MM.1S (cell line): ENCODE measurements around the gene NSFL1C.

Experiments
- DNase-seq: peaks from one replicate; pipeline ENCODE4 v3.0.0-alpha.2; 2015
- H2AFZ ChIP-seq: fragments of 300-600 bp; sonication (generic); 2 replicates; pipeline ENCODE4 v1.6.0; 2016; ENCODE audit warnings: antibody characterized with exemption, low read length
- H3F3A ChIP-seq: fragments of 300-600 bp; sonication (generic); 2 replicates; pipeline ENCODE4 v1.6.1; 2016; ENCODE audit warnings: mild to moderate bottlenecking, antibody characterized with exemption, low read length, moderate library complexity, mixed read lengths; ENCODE audit not compliant: insufficient read depth
- H3K27ac ChIP-seq: fragments of 300-600 bp; sonication (generic); 2 replicates; pipeline ENCODE4 v1.5.1; 2016; ENCODE audit warnings: mild to moderate bottlenecking, low read length
- H3K27me3 ChIP-seq: fragments of 300-600 bp; sonication (generic); replicated peaks from 2 replicates; pipeline ENCODE4 v1.6.0; 2016; ENCODE audit warnings: low read length; ENCODE audit not compliant: insufficient read depth
- H3K36me3 ChIP-seq: fragments of 300-600 bp; sonication (generic); replicated peaks from 2 replicates; pipeline ENCODE4 v1.6.1; 2016; ENCODE audit warnings: mild to moderate bottlenecking, low read length, mixed read lengths; ENCODE audit not compliant: insufficient read depth
- H3K4me1 ChIP-seq: fragments of 300-600 bp; sonication (generic); 2 replicates; pipeline ENCODE4 v1.6.1; 2016; ENCODE audit warnings: low read length, mixed read lengths
- H3K4me2 ChIP-seq: fragments of 300-600 bp; sonication (generic); 2 replicates; pipeline ENCODE4 v1.6.0; 2016; ENCODE audit warnings: low read depth, low read length
- H3K4me3 ChIP-seq: fragments of 300-600 bp; sonication (generic); 2 replicates; pipeline ENCODE4 v1.5.1; 2016; ENCODE audit warnings: low read length, mixed read lengths
- H3K79me2 ChIP-seq: fragments of 300-600 bp; sonication (generic); 2 replicates; pipeline ENCODE4 v1.6.1; 2016; ENCODE audit warnings: mixed run types, low read length, mixed read lengths
- H3K9ac ChIP-seq: fragments of 300-600 bp; sonication (generic); 2 replicates; pipeline ENCODE4 v1.6.1; 2016; ENCODE audit warnings: low read length, mixed read lengths
- H3K9me2 ChIP-seq: fragments of 300-600 bp; sonication (generic); replicated peaks from 2 replicates; pipeline ENCODE4 v1.6.1; 2016; ENCODE audit warnings: mild to moderate bottlenecking, low read length, mixed read lengths; ENCODE audit not compliant: insufficient read depth
- H3K9me3 ChIP-seq: fragments of 300-600 bp; sonication (generic); replicated peaks from 2 replicates; pipeline ENCODE4 v1.6.1; 2016; ENCODE audit warnings: mild to moderate bottlenecking, low read length, mixed read lengths; ENCODE audit not compliant: insufficient read depth
- H4K20me1 ChIP-seq: fragments of 300-600 bp; sonication (generic); 2 replicates; pipeline ENCODE4 v1.6.1; 2016; ENCODE audit warnings: mild to moderate bottlenecking, low read length, moderate library complexity, mixed read lengths; ENCODE audit not compliant: insufficient read depth
- CTCF ChIP-seq: fragments of 300-600 bp; sonication (generic); IDR thresholded peaks from 2 replicates; pipeline ENCODE4 v1.5.1; 2016; ENCODE audit warnings: antibody characterized with exemption, low read length, mixed read lengths
- EZH2 ChIP-seq: fragments of 300-600 bp; sonication (generic); optimal IDR thresholded peaks from 2 replicates; pipeline ENCODE3; 2017; ENCODE audit warnings: low read depth, mild to moderate bottlenecking, antibody characterized with exemption, low read length, mixed read lengths
- EZH2phosphoT487 ChIP-seq: fragments of 300-600 bp; sonication (generic); IDR thresholded peaks from 2 replicates; pipeline ENCODE4 v1.6.1; 2018; ENCODE audit warnings: antibody characterized with exemption, low read length

NSFL1C gene

DNA sequence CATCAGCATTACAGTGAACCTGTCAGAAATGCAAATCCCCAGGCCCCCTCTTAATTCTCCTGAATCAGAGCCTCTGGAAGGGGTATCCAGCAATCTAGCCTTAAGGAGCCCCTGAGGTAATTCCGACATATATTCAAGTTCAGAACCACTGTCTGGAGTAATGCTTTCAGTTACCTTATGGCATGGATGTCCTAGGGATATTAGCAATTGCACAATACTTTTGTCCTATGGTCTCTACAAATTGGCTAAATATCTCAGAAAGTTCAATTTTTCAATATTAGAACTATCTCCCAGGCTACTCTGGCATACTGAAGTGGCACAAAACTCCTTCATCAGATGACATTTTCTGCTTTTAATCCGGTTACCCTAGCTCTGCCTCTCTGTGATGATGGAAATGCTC, 6.4 kb downstream of the NSFL1C start:
- no peak overlapping the region for H3K4me2 ChIP-seq
- H3F3A ChIP-seq, result no peaks in the 10 kb centered on the region
- peaks cover 16% of the 10 kb centered on the region for H3K36me3 ChIP-seq
- H3K9me2 ChIP-seq, result no peaks in the 10 kb centered on the region
- no peaks in the 10 kb centered on the region for H3K9me3 ChIP-seq
- peaks cover 72% of the 10 kb centered on the region for H3K79me2 ChIP-seq
- H3K27me3 ChIP-seq, result no peaks in the 10 kb centered on the region
- no peak for DNase-seq
- peaks cover 17% of the 10 kb centered on the region for H3K4me1 ChIP-seq
- no peak overlapping the region for H3K9ac ChIP-seq
- H3K27ac ChIP-seq, result no peak overlapping the region
- H2AFZ ChIP-seq, result no peak overlapping the region
- TF ChIP-seq EZH2phosphoT487 (no peak), CTCF (no peak)
- H4K20me1 ChIP-seq, result peaks cover 31% of the 10 kb centered on the region
- H3K4me3 ChIP-seq, result no peak overlapping the region

DNA sequence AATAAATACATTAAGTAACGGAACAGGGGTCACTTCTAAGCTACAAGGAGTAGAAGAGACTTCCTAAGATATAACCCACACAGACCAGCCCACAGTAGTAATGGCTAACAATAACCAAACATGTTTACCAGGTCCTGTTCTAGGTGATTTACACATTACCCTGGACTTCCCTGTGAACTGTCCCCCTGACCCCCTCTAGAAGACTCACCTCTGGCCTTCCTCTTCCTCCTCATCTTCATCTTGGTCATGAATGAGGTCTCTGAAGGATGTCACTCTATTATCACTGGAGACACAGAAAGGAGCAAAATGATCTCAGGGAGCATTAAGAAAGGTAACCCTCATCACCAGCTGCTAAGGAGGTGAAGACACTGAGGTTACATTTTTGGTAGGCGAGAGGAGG, 8.7 kb downstream of the NSFL1C start:
- Histone ChIP-seq H3K27ac (no peak overlapping the region), H3K9me3 (no peaks in the 10 kb centered on the region), H3F3A (no peaks in the 10 kb centered on the region), H3K79me2 (peaks cover 49% of the 10 kb centered on the region), H3K9me2 (no peaks in the 10 kb centered on the region), H3K4me1 (peaks cover 3% of the 10 kb centered on the region), H3K9ac (no peak overlapping the region), H3K4me2 (no peak overlapping the region), H2AFZ (no peak overlapping the region), H3K4me3 (no peak overlapping the region), H4K20me1 (0 out of 2 replicates have a peak, but pooled peaks cover 17% of the 10 kb centered on the region), H3K27me3 (no peaks in the 10 kb centered on the region), H3K36me3 (peaks cover 20% of the 10 kb centered on the region)
- DNase-seq, result no peak
- TF ChIP-seq EZH2phosphoT487 (no peak), CTCF (no peak), EZH2 (no peak)

- Histone ChIP-seq H3K9me3 (no peaks in the 10 kb centered on the region), H3K4me3 (no peak overlapping the region), H3K27me3 (no peaks in the 10 kb centered on the region), H3K36me3 (peaks cover 33% of the 10 kb centered on the region), H3K9ac (no peak overlapping the region), H4K20me1 (0 out of 2 replicates have a peak, but pooled peaks cover 6% of the 10 kb centered on the region), H3F3A (no peaks in the 10 kb centered on the region), H2AFZ (no peak overlapping the region), H3K4me2 (no peak overlapping the region), H3K4me1 (no peaks in the 10 kb centered on the region), H3K9me2 (no peaks in the 10 kb centered on the region), H3K27ac (no peak overlapping the region), H3K79me2 (peaks cover 32% of the 10 kb centered on the region)
- TF ChIP-seq CTCF (no peak), EZH2 (no peak), EZH2phosphoT487 (no peak)
- DNase-seq, result no peak
Measured at GRCh38 chr20:1456300-1456699, 10.3 kb downstream of the NSFL1C start.
